ENCODE results near the gene ZNF609.

The ZNF609 gene

GRCh38 chr15:64460206-64460723, at the start of gene ZNF609:
ZNF609 (plus strand) TSS chr15:64460578; CDS start chr15:64499420, 38,842 bp downstream.
- peak; percentile 88 for DNase-seq

GRCh38 chr15:64412216-64412615, 48.2 kb upstream of the ZNF609 start:
- no peak for DNase-seq

- DNase-seq, result no peak
These were observed 37.7 kb upstream of the ZNF609 start for GRCh38 chr15:64422697-64423096.

- no peak for DNase-seq
These were observed 36.4 kb upstream of the ZNF609 start for GRCh38 chr15:64423970-64424369.

GRCh38 chr15:64425221-64425620, 35.2 kb upstream of the ZNF609 start:
- no peak for DNase-seq

- no peak for DNase-seq
These were observed 33.4 kb upstream of the ZNF609 start for GRCh38 chr15:64426845-64427465.

GRCh38 chr15:64429448-64429847, 30.9 kb upstream of the ZNF609 start:
- no peak for DNase-seq

- no peak for DNase-seq
These were observed 30.2 kb upstream of the ZNF609 start for GRCh38 chr15:64430000-64430735.

GRCh38 chr15:64437982-64438381, 22.4 kb upstream of the ZNF609 start:
- no peak for DNase-seq

- DNase-seq, result no peak
These were observed 21.5 kb upstream of the ZNF609 start for GRCh38 chr15:64438653-64439447.

- DNase-seq, result no peak
These were observed 18.5 kb upstream of the ZNF609 start for GRCh38 chr15:64441852-64442251.

GRCh38 chr15:64443016-64443415, 17.4 kb upstream of the ZNF609 start:
- DNase-seq, result no peak

GRCh38 chr15:64443747-64444621, 16.4 kb upstream of the ZNF609 start:
- DNase-seq, result no peak

GRCh38 chr15:64444836-64445235, 15.5 kb upstream of the ZNF609 start:
- no peak for DNase-seq

GRCh38 chr15:64447536-64448315, 12.7 kb upstream of the ZNF609 start:
- no peak for DNase-seq

GRCh38 chr15:64452988-64453688, 7.2 kb upstream of the ZNF609 start:
- no peak for DNase-seq

- no peak for DNase-seq
These were observed 6.7 kb upstream of the ZNF609 start for GRCh38 chr15:64453689-64454037.

- no peak for DNase-seq
These were observed 6.1 kb upstream of the ZNF609 start for GRCh38 chr15:64454282-64454681.

- DNase-seq, result no peak
These were observed 4.4 kb upstream of the ZNF609 start for GRCh38 chr15:64455961-64456371.

GRCh38 chr15:64456634-64457108, 3.7 kb upstream of the ZNF609 start:
- DNase-seq, result no peak

Data from activated CD4-positive, CD25-positive, alpha-beta regulatory T cell treated with anti-CD3 and anti-CD28 coated beads, Interleukin-2, amount 50 U/mL, for 72 hours (primary cell).